ENCODE results near the gene SIGLEC12.

DNA sequence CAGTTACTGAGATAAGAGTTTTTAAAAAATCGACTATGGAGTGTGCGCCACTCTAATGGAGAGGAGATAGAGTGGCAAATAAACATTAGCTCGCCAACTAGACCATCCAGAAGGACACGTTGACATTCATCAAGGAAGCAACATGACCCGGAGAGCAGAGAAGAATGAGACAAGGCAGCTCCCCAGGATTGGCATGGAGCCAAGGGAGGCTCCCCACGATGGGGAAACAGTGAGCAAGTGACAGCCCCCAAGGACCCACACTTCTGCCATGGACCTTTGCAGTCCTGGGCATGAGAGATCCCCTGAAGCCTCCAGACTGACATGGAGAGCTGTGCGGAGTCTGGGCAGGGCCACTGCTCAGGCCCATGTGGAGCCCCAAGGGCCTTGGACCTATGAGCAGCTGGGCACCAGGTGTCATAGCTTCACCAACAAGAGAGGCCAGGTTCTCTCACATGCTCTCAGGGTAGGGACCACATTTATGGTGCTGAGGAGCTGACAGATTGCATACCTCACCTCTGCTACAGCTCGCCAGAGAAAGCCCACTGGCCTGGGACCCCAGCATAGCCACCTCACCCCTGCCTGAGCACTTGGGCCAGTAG, 23.2 kb upstream of the SIGLEC12 start:
- TF ChIP-seq, protein P1, sequence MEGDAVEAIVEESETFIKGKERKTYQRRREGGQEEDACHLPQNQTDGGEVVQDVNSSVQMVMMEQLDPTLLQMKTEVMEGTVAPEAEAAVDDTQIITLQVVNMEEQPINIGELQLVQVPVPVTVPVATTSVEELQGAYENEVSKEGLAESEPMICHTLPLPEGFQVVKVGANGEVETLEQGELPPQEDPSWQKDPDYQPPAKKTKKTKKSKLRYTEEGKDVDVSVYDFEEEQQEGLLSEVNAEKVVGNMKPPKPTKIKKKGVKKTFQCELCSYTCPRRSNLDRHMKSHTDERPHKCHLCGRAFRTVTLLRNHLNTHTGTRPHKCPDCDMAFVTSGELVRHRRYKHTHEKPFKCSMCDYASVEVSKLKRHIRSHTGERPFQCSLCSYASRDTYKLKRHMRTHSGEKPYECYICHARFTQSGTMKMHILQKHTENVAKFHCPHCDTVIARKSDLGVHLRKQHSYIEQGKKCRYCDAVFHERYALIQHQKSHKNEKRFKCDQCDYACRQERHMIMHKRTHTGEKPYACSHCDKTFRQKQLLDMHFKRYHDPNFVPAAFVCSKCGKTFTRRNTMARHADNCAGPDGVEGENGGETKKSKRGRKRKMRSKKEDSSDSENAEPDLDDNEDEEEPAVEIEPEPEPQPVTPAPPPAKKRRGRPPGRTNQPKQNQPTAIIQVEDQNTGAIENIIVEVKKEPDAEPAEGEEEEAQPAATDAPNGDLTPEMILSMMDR (optimal IDR thresholded peaks at IDR 0.05 in 1 of 3, IDR thresholded peaks at IDR 0.05 in 1 of 3, conservative IDR thresholded peaks at IDR 0.05 in 1 of 3; ENCODE audit: extremely low read depth in 1 of 3, insufficient read depth in 2 of 3, low read length in 3 of 3): no peak
- no peak for TF ChIP-seq EZH2 (IDR thresholded peaks at IDR 0.05; ENCODE audit: low read length)

Data from keratinocyte (primary cell).